NCI-H128 (cell line): Measurements from ENCODE around the gene ATP13A1.
A peak's percentile ranks its signal among the peaks of the same experiment; 100 is the strongest.

ENCODE experiments used
- DNase-seq: peaks from one replicate; lab custom pipeline; 2025; ENCODE audit not compliant: unreplicated experiment; lab: John Stamatoyannopoulos, UW

Gene ATP13A1

GRCh38 chr19:19645233-19645870, 18.1 kb downstream of the ATP13A1 start:
- no peak for DNase-seq

- DNase-seq: no peak
Measured at GRCh38 chr19:19644054-19644388, 19.5 kb downstream of the ATP13A1 start.

GRCh38 chr19:19643158-19644053, 20.1 kb downstream of the ATP13A1 start, which contains the start of gene GMIP:
Gene GMIP (minus strand): TSS chr19:19643657. CDS start chr19:19643529, 128 bp downstream.
- DNase-seq: peak; percentile 64

- DNase-seq: no peak
Measured at GRCh38 chr19:19642506-19643157, 20.8 kb downstream of the ATP13A1 start.

- DNase-seq: no peak
Measured at GRCh38 chr19:19637523-19638251, 25.8 kb downstream of the ATP13A1 start.

GRCh38 chr19:19637186-19637522, 26.3 kb downstream of the ATP13A1 start:
- DNase-seq: no peak

- DNase-seq: no peak
Measured at GRCh38 chr19:19636573-19637185, 26.8 kb downstream of the ATP13A1 start.

GRCh38 chr19:19635313-19635702, 28.2 kb downstream of the ATP13A1 start:
- DNase-seq: no peak

GRCh38 chr19:19634516-19635312, 28.8 kb downstream of the ATP13A1 start:
- DNase-seq: no peak

- no peak for DNase-seq
Measured at GRCh38 chr19:19633711-19634515, 29.6 kb downstream of the ATP13A1 start.

GRCh38 chr19:19632661-19633060, 30.8 kb downstream of the ATP13A1 start:
- no peak for DNase-seq

GRCh38 chr19:19631346-19631745, 32.1 kb downstream of the ATP13A1 start:
- no peak for DNase-seq

- no peak for DNase-seq
Measured at GRCh38 chr19:19630426-19630825, 33.0 kb downstream of the ATP13A1 start.

- DNase-seq: no peak
Measured at GRCh38 chr19:19630062-19630414, 33.4 kb downstream of the ATP13A1 start.

- peak; percentile 11 for DNase-seq
Measured at GRCh38 chr19:19628501-19629134, 34.9 kb downstream of the ATP13A1 start.

GRCh38 chr19:19627621-19628500, 35.6 kb downstream of the ATP13A1 start, which contains the start of gene LPAR2:
Gene LPAR2 (minus strand): TSS chr19:19628220. CDS start chr19:19627275, 945 bp downstream.
- peak; percentile 14 for DNase-seq

GRCh38 chr19:19626516-19627472, 36.7 kb downstream of the ATP13A1 start:
- DNase-seq: no peak
